Measurements from ENCODE around the gene CHML. TPM values are rescaled to one million over a fixed set of nuclear protein-coding genes. Genes with fewer than 3 reads are reported as not detected.

CHML gene
- total and polyA plus RNA-seq, 7 donors, result 1.6 to 8.0 (median 6.1) TPM

- TF ChIP-seq EP300 (IDR thresholded peaks at IDR 0.05), result no peak
- no peak for TF ChIP-seq POLR2A (IDR thresholded peaks at IDR 0.05)
- TF ChIP-seq POLR2AphosphoS5 (IDR thresholded peaks at IDR 0.05), result no peak
- TF ChIP-seq CTCF (IDR thresholded peaks at IDR 0.05), result no peak
- no peaks in the 10 kb centered on the region for H3K9me3 ChIP-seq
- H3K36me3 ChIP-seq, result no peaks in the 10 kb centered on the region
- intact Hi-C loops (cut with DNase I), result no loop called here
- no peak overlapping the region for H3K4me3 ChIP-seq
- H3K27me3 ChIP-seq, result no peaks in the 10 kb centered on the region
- DNase-seq, result no peak
- H3K27ac ChIP-seq, result no peak overlapping the region
- peaks cover 0 to 5% (median 0%) of the 10 kb centered on the region in 4 donors for H3K4me1 ChIP-seq
These were observed 32.7 kb downstream of the CHML start for GRCh38 chr1:241607497-241607896.

- WGBS, 2 donors, result 52 to 62% methylated on average over 5 of the region's 5 CpGs
- peaks cover 0 to 4% (median 0%) of the 10 kb centered on the region in 4 donors for H3K4me1 ChIP-seq
- H3K27ac ChIP-seq, result no peak overlapping the region
- H3K27me3 ChIP-seq, result no peaks in the 10 kb centered on the region
- H3K36me3 ChIP-seq, result no peaks in the 10 kb centered on the region
- H3K4me3 ChIP-seq, result no peak overlapping the region
- TF ChIP-seq POLR2AphosphoS5 (IDR thresholded peaks at IDR 0.05) (no peak), POLR2A (IDR thresholded peaks at IDR 0.05) (no peak), EP300 (IDR thresholded peaks at IDR 0.05) (no peak), CTCF (IDR thresholded peaks at IDR 0.05) (no peak)
- no peak for DNase-seq
- H3K9me3 ChIP-seq, result no peaks in the 10 kb centered on the region
- intact Hi-C loops (cut with DNase I), result no loop called here
These were observed 33.6 kb downstream of the CHML start for GRCh38 chr1:241606544-241606943.

- intact Hi-C loops (cut with DNase I), result no loop called here
- 86 to 87% methylated on average over 9 of the region's 9 CpGs for WGBS, 2 donors
- H3K4me1 ChIP-seq, result no peaks in the 10 kb centered on the region
These were observed 34.9 kb downstream of the CHML start for GRCh38 chr1:241605146-241605805.

GRCh38 chr1:241603731-241604245 lies 36.4 kb downstream of the CHML start:
- H3K27me3 ChIP-seq, result no peaks in the 10 kb centered on the region
- no peak for DNase-seq
- intact Hi-C loops (cut with DNase I), result no loop called here

More at GRCh38 chr1:241605146-241605805, 34.9 kb downstream of the CHML start:
- Histone ChIP-seq H3K4me3 (no peak overlapping the region), H3K27ac (no peak overlapping the region), H3K9me3 (no peaks in the 10 kb centered on the region), H3K36me3 (no peaks in the 10 kb centered on the region), H3K27me3 (no peaks in the 10 kb centered on the region)
- TF ChIP-seq CTCF (IDR thresholded peaks at IDR 0.05) (no peak), POLR2A (IDR thresholded peaks at IDR 0.05) (no peak), EP300 (IDR thresholded peaks at IDR 0.05) (no peak), POLR2AphosphoS5 (IDR thresholded peaks at IDR 0.05) (no peak)
- DNase-seq, result no peak

More at GRCh38 chr1:241603731-241604245, 36.4 kb downstream of the CHML start:
- Histone ChIP-seq H3K4me3 (no peak overlapping the region), H3K4me1 (no peaks in the 10 kb centered on the region), H3K9me3 (no peaks in the 10 kb centered on the region), H3K36me3 (no peaks in the 10 kb centered on the region), H3K27ac (peak overlapping the region in 1 of 4 donors; percentile 4)
- TF ChIP-seq POLR2AphosphoS5 (IDR thresholded peaks at IDR 0.05), result no peak
- TF ChIP-seq CTCF (IDR thresholded peaks at IDR 0.05), result no peak
- no peak for TF ChIP-seq POLR2A (IDR thresholded peaks at IDR 0.05)
- no peak for TF ChIP-seq EP300 (IDR thresholded peaks at IDR 0.05)
- WGBS, 2 donors, result 65 to 71% methylated on average over 3 of the region's 3 CpGs

Measured in sigmoid colon (tissue), 7 donors.